Measurements from ENCODE around the gene LPXN.

DNA sequence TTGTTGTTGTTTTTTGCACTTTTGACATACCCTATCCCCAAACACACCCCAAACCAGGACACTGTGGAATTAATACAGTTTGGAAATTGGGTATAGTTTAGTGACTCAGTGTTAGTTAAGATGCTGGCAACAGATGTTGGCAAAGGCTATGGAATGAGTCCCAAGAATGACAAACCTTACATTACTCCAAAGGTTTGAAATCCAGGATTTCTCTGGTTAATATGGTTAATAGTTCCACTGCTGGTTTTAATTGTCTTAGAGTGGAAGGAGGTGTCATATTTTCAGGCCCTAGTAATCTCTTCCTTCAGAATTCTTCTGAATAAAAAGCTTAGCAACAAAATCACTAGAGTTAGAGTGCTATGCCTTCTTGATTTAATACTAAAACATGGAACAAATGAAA lies 775 bp downstream of the LPXN start:
- no peak for TF ChIP-seq POLR2A (IDR thresholded peaks at IDR 0.05)
- TF ChIP-seq, protein P1, sequence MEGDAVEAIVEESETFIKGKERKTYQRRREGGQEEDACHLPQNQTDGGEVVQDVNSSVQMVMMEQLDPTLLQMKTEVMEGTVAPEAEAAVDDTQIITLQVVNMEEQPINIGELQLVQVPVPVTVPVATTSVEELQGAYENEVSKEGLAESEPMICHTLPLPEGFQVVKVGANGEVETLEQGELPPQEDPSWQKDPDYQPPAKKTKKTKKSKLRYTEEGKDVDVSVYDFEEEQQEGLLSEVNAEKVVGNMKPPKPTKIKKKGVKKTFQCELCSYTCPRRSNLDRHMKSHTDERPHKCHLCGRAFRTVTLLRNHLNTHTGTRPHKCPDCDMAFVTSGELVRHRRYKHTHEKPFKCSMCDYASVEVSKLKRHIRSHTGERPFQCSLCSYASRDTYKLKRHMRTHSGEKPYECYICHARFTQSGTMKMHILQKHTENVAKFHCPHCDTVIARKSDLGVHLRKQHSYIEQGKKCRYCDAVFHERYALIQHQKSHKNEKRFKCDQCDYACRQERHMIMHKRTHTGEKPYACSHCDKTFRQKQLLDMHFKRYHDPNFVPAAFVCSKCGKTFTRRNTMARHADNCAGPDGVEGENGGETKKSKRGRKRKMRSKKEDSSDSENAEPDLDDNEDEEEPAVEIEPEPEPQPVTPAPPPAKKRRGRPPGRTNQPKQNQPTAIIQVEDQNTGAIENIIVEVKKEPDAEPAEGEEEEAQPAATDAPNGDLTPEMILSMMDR (IDR thresholded peaks at IDR 0.05), result no peak
